ENCODE data around the gene NR4A1. TPM values are rescaled to one million over a fixed set of nuclear protein-coding genes. Genes with fewer than 3 reads are reported as not detected.
A peak's percentile ranks its signal among the peaks of the same experiment; 100 is the strongest.

Gene NR4A1
- total and polyA plus RNA-seq, 2 of the 13 experiments (the other 11 are each of a cell fraction or from before 2014, with no cell fraction given), result 5.7 to 15.2 TPM

DNA sequence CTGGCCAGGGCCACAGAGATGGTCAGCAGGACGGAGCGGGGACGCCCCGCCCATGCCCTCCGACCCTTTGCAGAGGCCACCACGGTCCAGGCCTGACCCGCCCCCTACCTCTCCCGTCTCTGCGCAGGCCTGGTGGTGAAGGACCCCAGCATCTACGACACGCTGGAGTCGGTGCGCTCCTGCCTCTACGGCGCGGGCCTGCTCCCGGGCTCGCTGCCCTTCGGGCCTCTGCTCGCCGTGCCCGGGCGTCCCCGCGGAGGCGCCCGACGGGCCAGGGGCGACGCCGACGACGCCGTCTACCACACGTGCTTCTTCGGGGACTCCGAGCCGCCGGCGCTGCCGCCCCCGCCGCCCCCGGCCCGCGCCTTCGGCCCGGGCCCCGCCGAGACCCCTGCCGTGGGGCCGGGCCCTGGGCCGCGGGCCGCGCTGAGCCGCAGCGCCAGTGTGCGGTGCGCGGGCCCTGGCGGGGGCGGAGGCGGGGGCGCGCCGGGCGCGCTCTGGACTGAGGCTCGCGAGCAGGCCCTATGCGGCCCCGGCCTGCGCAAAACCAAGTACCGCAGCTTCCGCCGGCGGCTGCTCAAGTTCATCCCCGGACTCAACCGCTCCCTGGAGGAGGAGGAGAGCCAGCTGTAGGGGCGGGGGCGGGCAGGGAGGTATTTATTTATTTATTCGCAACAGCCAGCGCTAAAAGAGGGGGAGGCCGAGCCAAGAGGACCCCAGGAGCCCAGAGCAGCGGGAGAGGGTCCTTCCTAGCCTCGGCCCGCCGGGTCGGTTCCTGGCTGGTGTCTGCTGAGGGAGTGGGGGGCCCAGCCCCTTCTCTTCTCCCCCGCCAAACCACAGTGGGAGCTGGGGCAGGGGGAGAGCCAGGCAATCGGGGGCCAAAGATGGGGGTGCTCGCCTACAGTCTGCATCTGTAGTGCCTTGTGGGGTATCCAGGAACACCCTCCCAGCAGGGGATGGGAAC is 36.4 kb upstream of the NR4A1 start:
- CTCF ChIA-PET (ENCODE audit: low intra/inter-chr PET ratio, low total read pairs), result no interaction called here
- intact Hi-C loops (cut with micrococcal nuclease; ENCODE audit: unreplicated experiment), result no loop called here
- no peak for TF ChIP-seq PAX8 (CRISPR knock-in tag; IDR thresholded peaks at IDR 0.05; ENCODE audit: borderline replicate concordance)
- peak; percentile 16 for TF ChIP-seq AGO2 (optimal IDR thresholded peaks at IDR 0.05; ENCODE audit: low read depth, low read length)
- 0 out of 2 replicates have a peak, but pooled peaks have one; percentile 31 for TF ChIP-seq RBFOX2 (IDR thresholded peaks at IDR 0.05; ENCODE audit: low read depth, low read length)
- TF ChIP-seq HNRNPK (IDR thresholded peaks at IDR 0.05; ENCODE audit: low read depth, low read length, poor library complexity, severe bottlenecking), result no peak
- TF ChIP-seq, protein P1, sequence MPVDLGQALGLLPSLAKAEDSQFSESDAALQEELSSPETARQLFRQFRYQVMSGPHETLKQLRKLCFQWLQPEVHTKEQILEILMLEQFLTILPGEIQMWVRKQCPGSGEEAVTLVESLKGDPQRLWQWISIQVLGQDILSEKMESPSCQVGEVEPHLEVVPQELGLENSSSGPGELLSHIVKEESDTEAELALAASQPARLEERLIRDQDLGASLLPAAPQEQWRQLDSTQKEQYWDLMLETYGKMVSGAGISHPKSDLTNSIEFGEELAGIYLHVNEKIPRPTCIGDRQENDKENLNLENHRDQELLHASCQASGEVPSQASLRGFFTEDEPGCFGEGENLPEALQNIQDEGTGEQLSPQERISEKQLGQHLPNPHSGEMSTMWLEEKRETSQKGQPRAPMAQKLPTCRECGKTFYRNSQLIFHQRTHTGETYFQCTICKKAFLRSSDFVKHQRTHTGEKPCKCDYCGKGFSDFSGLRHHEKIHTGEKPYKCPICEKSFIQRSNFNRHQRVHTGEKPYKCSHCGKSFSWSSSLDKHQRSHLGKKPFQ (CRISPR knock-in tag; IDR thresholded peaks at IDR 0.05; ENCODE audit: insufficient replicate concordance), result no peak

More for the DNA sequence above, 36.4 kb upstream of the NR4A1 start:
- H3K4me3 ChIP-seq (replicated peaks in 1 of 3; ENCODE audit: insufficient read depth in 1 of 3, low read depth in 2 of 3, low read length in 3 of 3), result no peak overlapping the region
- no peak for ATAC-seq
- H3K27me3 ChIP-seq (ENCODE audit: control insufficient read depth in 1 of 2, insufficient read depth in 2 of 2, low read length in 2 of 2), result no peaks in the 10 kb centered on the region
- H4K20me1 ChIP-seq (ENCODE audit: insufficient read depth, low read length), result no peaks in the 10 kb centered on the region
- no peaks in the 10 kb centered on the region for H3K9me3 ChIP-seq (ENCODE audit: low read length)
- no peaks in the 10 kb centered on the region for H3K79me2 ChIP-seq (ENCODE audit: insufficient read depth, low read length)
- H3K36me3 ChIP-seq (replicated peaks in 1 of 2; ENCODE audit: control insufficient read depth in 1 of 2, insufficient read depth in 2 of 2, low read length in 2 of 2), result peaks cover 4 to 6% of the 10 kb centered on the region in 2 experiments; a peak in 2 of 5 replicates
- no TSS peak for BruUV-seq (replicated peaks)
- peaks cover 47% of the 10 kb centered on the region for H3K4me1 ChIP-seq (ENCODE audit: insufficient read depth, low read length)
- no peak overlapping the region for H2AFZ ChIP-seq (ENCODE audit: low read length)
- no peak for FAIRE-seq
- POLR2A ChIA-PET, result no interaction called here
- 97% methylated on average over 74 of the region's 93 CpGs for WGBS (ENCODE audit: low lambda C conversion rate)
- H3K9ac ChIP-seq (ENCODE audit: insufficient read depth, low read depth, low read length), result no peak overlapping the region
- H3K27ac ChIP-seq (ENCODE audit: extremely low read length, insufficient read depth, low read length), result no peak overlapping the region
- H3K4me2 ChIP-seq (ENCODE audit: low read depth, low read length), result no peak overlapping the region
- no peak for DNase-seq (ENCODE audit: low spot score)
- in situ Hi-C loops (cut with HindIII; ENCODE audit: extremely low pct_ligation_motif_present, low pct_unique_long_range_greater_than_20kb), result no loop called here

All from HepG2 (cell line).